Skin epidermis (tissue), 12 donors: ENCODE measurements around the gene LRRC74A.
A peak's percentile ranks its signal among the peaks of the same experiment; 100 is the strongest.
"Not testable (repeated sequence)": the region's sequence is repeated elsewhere in the genome, so short reads cannot be mapped to it uniquely, and the experiment has no call there.

Source experiments
- H3K27ac ChIP-seq, 21 experiments: fragments of 200-600 bp; sonication (generic) in 11 of 21; one replicate each; pipeline ENCODE4 v1.5.0; 2020; ENCODE audit warnings: mild to moderate bottlenecking in 3 of 21, inconsistent platforms in 2 of 21, moderate library complexity in 2 of 21
- H3K4me3 ChIP-seq, 7 experiments: fragments of 200-600 bp; sonication (generic) in 2 of 7; one replicate each; pipeline ENCODE4 v1.5.0; 2020; ENCODE audit warnings: inconsistent platforms in 2 of 7, mild to moderate bottlenecking in 2 of 7, moderate library complexity in 1 of 7

The LRRC74A gene

DNA sequence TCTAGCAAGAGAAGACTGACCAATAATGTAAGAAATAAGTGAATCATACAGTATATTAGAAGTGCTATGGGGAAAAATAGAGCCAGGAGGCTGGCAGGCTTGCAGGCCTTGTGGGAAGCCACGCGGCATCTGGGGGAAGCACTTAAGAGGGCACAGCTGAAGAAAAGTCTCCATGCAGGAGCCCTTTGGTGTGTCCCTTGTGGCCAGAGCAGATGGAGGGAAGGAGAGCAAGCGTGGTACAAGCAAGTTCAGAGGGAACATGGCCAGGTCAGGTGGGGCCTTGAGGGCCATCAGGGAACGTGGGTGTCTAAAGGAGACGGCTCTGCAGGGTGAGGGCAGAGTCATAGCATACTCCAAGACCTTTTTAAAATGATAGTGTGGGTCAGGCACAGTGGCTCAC, 51.7 kb downstream of the LRRC74A start:
- no peak overlapping the region for H3K4me3 ChIP-seq
- H3K27ac ChIP-seq, result no peak overlapping the region

DNA sequence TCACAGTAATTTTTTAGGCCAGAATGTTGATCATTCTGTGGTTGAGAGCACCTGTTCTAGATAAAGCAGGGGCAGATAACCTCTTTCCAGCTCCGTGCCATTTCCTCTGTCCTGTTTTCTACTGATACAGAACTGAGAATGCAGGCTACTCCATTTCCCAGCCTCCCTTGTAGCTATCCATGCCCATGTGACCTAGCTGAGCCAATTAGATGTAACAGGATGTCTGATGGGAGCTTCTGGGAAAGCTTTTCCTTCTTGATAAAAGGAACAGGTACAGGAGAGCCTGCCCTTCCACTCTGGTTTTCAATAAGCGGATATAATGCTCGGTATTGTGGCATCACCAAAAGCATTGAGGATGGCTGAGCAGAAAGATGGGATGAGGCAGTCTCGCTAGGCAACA, 54.2 kb downstream of the LRRC74A start:
- no peak overlapping the region for H3K27ac ChIP-seq
- no peak overlapping the region for H3K4me3 ChIP-seq

DNA sequence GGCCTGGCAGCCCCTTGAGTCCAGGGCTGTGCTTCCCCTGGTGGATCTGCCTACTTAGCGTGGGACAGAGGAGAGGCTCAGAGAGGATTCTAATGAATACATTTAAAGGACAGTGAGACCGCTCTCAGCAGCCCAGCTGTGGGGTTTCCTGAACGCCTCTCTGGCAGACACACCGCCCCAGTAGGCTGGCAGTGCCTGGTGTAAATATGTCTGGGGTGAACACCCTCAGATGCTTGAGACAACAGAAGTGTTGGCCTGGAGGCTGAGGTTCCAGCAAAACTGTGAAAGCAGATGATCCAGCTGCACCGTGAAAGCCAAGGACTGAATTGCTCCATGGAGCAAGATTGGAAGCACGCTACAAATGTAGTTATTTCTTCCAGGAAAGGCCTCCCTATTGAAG, 55.1 kb downstream of the LRRC74A start:
- no peak overlapping the region for H3K4me3 ChIP-seq
- H3K27ac ChIP-seq, result peak overlapping the region in 4 of 21 experiments; percentile 24 to 63 (median 52)

DNA sequence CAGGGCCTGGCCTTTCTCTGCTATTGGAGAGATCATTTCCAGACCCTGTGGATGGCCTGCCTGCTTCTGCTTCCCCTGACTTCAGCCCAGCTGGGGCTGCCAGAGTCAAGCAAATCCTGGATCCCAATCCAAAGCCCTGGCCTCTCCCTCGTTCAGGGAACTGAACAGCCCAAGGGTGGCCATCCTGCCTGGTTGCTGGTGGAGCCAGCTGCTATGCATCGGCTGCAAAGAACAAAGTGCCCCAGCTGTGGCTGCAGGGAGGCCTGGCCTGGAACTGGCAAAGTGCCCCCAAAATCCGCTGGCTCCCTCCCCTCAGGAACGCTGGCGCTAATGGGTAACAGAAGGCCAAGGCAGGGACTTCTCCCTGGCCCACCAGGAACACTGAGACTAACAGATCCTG, 56.4 kb downstream of the LRRC74A start:
- Histone ChIP-seq H3K27ac (peak overlapping the region in 3 of 21 experiments; percentile 7 to 63 (median 24)), H3K4me3 (no peak overlapping the region)

DNA sequence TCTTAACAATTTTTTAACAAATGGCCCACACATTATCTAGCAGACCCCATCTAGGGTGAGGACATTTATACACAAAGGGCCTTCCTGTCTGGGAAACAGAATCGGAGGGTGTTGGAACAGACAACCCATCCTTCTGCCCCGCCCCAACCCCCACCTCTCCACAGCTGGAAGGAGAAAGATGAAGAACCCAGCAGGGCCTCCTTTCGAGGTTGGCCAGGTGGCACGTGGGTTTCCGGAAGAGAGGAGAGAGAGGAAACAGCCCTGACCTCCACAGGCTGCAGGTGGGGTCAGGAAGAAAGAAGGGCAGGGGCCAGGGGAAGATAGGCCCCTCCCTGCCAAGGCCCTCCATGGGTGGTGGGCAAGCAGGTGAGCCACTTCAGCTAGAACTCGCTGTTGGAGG, 57.2 kb downstream of the LRRC74A start:
- Histone ChIP-seq H3K27ac (peak overlapping the region in 2 of 21 experiments; percentile 12 to 63), H3K4me3 (no peak overlapping the region)

DNA sequence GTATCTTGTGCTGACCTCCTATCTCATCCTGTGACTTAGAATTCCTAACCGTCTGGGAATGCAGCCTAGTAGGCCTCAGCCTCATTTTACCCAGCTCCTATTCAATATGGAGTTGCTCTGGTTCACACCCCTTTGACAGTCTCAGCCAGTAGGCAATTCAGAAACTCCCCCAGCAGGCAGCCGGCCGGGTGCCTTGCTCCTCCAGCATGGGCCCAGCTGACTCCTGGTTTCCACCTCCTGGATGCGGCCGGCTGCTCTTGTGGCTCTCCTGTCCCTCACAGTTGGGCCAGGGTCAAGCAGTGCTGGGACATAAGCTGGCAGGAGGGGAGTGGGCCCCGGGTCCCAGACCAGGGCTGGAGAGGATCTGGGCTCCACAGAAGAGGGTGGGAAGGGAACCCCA, 58.2 kb downstream of the LRRC74A start:
- H3K4me3 ChIP-seq, result no peak overlapping the region
- peak overlapping the region in 11 of 21 experiments; percentile 0 to 75 (median 31) for H3K27ac ChIP-seq

DNA sequence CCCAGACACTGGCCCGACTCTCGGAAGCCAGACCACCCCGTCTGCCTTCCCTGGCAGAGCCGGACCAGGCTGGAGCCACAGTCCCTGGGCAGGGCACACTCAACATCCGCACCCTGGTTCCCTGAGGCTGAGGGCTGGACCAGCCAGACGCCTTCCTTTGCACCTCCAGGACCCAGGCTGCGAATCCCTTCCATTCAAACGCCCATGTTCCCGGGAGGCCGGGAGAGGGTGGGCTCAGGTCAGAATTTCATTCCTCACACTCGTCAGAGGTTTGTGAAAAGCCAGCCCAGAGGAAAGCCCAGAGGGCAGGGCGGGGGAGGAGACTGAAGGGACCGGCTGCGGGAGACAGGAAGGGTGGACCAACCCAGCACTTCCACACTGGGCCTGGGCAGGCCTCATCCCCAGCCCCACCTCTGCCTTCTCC, 58.7 kb downstream of the LRRC74A start:
- no peak overlapping the region for H3K4me3 ChIP-seq
- H3K27ac ChIP-seq, result peak overlapping the region in 11 of 21 experiments; percentile 0 to 75 (median 31)

DNA sequence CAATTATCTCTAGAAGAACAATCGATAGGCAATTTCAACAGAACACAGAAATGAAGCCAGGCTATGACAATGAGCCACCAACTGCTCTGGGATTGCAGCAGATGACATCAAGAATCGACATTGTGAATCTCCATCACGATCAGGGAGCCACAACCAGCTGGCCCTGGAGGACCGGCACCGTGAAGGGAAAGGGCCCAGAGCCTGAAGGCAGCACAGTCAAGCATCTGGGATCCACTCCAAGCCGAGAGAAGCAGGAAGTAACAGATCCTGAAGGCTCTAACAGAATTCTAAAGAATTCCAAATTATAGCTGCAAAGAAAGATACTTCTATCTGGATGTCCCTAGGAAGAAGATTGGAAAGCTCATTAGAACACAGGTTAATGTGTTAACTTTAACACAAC, 61.0 kb downstream of the LRRC74A start:
- H3K27ac ChIP-seq, result no peak overlapping the region
- no peak overlapping the region for H3K4me3 ChIP-seq

DNA sequence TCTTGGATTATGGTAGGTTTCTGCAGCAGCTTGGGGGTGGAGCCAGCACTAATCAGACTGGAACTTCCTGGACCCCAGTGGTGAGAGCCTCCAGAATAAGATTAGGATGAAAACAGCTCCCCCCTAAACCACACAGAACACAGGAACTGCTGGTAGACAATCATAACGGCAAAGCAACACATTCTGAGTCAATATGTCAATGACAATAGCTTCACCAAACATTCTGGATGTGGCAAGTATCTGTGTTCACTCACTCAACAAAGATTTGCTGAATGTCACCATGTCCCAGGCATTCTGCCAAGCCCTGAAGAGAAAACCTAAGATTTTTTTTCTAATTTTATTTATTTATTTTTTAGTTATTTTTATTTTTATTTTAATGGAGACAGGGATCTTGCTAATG, 65.2 kb downstream of the LRRC74A start:
- no peak overlapping the region for H3K27ac ChIP-seq
- H3K4me3 ChIP-seq, result no peak overlapping the region

DNA sequence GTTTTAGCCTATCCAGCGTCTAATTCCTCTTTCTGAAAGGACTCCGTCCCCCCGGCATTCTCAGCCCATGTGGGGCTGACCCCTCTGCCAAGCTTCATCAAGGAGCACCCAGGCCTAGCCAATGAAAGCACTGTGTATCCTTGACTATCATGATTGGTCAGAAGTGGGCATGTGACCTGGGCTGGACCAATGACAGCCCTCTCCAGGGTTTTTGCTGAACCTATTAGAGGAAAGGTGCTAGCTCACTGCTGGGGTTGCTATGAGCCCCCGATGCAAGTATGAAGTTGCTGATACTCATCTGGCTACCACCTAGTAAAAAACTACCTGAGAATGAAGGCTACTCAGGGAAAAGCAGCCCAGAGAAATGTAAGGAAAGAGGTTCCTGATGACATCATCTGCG, 68.1 kb downstream of the LRRC74A start:
- Histone ChIP-seq H3K27ac (no peak overlapping the region), H3K4me3 (no peak overlapping the region)

DNA sequence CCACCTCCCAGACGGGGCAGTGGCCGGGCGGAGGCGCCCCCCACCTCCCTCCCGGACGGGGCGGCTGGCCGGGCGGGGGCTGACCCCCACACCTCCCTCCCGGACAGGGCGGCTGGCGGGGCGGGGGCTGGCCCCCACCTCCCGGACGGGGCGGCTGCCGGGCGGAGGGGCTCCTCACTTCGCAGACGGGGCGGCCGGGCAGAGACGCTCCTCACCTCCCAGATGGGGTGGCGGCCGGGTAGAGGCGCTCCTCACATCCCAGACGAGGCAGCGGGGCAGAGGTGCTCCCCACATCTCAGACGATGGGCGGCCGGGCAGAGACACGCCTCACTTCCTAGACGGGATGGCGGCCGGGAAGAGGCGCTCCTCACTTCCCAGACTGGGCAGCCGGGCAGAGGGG, 71.8 kb downstream of the LRRC74A start:
- not testable (repeated sequence) for H3K27ac ChIP-seq, H3K4me3 ChIP-seq

DNA sequence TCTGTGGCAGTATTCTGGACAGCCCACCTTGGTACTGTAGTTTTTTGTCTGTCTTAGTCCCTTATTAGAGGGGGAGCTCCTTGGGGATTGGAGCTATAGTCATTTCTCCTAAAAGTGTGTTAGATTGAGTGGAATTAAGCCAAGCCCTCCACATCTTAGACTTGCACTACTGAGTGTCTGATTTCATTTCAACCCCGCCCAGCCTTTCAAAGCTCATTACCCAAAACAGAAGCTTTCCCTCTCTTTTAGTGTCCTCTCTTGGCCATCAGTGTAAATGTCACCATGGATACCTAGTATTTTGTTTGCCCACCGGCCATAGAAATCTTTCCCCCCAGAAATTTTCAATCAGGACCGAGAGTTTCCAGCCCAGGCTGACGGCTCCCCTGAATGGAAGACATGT, 74.5 kb downstream of the LRRC74A start:
- H3K4me3 ChIP-seq, result no peak overlapping the region
- peak overlapping the region in 13 of 21 experiments; percentile 2 to 90 (median 50) for H3K27ac ChIP-seq

DNA sequence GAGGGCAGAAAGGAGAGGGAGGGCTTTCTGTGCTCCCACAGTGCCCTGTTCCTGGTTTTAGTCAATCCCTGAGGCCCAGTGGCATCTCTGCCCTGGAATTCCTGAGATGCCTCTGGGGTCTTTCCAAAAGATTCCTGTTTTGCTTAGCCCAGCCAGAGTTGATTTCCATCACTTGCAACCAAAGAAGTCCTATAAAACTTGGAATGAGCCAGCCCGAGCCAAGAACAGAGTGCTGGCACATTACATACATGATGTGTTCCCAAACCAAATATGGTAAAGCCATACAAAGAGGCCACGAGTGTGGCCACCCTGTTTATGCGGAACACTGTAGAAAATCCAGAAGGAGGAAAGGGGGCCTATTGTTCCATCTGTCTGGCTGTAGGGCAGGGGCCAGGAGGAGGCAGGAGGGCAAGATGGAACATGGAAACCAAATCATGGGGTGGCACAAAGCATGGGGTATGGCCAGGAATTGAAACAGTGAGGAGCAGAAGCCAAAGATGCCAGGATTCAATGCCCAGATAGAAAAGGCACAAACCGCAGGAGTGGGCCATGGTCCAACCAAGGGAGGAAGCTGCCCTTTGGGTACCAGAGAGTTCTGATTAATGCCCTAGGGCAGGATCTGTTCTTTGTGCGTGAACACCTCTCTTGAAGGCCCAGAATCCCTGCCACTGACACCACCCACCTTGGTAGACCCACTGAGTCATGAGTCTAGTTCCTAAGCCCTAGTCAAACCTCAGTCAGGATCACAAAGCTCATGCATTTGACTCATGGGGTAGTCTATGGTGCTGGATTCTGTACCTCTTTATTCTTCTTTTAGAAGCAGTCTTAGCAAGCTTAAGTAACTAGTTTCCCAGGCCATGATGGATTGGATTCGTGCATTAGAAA, 75.2 kb downstream of the LRRC74A start:
- peak overlapping the region in 14 of 21 experiments; percentile 21 to 92 (median 53) for H3K27ac ChIP-seq
- H3K4me3 ChIP-seq, result no peak overlapping the region

DNA sequence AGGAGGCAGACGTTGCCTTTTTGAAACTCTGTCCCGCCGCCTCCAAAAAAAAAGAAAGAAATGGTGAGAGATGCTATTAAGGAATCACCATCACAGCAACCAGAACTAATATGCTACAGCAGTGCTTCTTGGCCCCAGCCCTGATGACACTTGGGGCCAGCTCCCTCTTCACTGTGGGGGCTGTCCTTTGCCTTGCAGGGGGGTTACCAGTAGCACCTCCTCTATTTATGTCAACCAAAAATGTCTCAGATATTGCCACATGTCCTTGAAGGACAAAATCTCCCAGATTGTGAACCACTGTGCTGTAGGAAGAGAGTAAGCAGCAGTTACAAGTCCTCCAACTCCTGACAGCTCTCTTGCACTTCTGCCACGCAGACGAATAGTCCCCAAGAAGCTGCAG, 76.4 kb downstream of the LRRC74A start:
- peak overlapping the region in 12 of 21 experiments; percentile 2 to 92 (median 62) for H3K27ac ChIP-seq

DNA sequence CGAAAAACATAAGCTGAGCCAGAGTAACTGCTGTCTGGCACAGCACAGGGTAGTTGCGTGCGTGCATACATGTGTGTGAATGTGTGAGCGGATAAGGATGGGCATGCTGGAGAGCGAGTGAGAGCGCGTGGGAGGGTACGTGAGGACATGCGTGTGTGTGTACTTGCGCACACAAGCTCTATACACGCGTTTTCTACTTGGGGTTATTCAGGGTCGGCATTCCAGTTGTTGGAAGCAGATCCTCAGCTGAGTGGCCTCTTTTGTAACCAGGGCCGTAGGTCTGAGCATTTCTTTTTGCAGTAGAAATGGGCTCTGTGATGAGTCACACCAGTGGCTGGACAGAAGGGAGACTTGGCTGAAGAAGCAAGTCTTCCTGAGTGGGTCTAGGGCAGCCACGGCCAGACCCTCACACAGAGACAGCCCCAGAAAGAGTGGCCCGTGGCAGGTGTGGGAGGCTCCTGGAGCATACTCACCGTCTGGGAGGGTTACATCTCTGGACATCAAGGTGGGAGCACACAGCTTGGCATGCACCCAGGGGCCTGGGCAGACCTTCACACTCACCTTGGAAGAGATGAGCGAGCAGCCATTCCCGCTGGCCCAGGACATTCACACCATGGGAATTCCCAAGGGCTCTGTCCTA, 78.0 kb downstream of the LRRC74A start:
- Histone ChIP-seq H3K4me3 (no peak overlapping the region), H3K27ac (peak overlapping the region in 20 of 21 experiments; percentile 37 to 92 (median 73))

More for the DNA sequence above, 76.4 kb downstream of the LRRC74A start:
- no peak overlapping the region for H3K4me3 ChIP-seq

DNA sequence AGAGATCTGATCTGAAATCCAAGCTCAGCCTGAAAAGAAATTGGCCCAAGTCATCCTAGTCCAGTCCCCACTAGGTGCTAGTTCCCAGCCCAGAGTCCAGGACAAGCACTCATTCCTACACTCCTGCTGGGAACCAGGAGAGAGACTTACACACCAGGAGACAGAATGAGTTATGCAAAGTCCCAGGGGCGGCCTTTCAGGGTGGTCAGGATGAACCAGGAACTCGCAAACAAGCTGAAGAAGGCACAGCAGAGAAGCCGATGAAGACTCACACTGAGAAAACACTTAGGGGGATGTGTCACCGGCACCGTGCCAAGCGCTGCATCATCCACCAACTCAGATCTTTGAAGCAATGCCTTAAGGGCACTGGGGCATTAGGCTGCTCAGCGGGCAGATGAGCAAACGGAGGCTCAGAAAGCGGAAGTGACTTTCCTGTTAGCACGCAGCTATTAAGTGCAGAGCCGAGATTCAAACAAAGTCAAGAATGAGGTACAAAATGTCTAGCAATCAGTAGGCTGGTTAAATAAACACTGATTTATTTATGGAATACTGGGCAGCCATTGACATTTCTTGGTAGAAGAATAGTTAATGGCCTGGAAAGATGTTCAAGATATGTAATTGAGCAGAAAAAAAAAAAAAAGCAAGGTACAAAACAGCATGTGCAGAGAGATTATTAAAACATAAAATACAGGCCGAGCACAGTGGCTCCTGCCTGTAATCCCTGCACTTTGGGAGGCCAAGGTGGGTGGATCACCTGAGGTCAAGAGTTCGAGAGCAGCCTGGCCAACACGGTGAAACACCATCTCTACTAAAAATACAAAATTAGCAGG, 78.7 kb downstream of the LRRC74A start:
- Histone ChIP-seq H3K4me3 (no peak overlapping the region), H3K27ac (peak overlapping the region in 20 of 21 experiments; percentile 37 to 92 (median 73))

DNA sequence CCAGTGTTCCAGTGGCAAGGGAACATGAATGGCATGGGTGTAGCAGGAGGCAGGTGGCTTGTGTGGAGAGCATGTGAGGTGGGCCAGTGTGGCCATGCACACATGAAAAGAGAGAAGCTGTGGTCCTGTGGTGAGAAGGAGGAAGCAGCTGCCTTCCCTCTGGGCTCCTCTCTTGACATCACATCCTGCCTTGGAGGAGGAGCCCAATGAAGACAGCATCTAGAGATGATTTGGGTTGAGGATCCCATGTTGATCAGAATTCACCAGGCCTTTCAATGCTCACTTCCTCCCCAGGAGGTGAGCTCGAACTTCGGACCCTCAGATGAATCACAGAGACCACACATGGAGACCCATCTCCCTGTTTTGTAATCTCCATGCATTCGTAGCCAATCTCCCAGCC, 82.6 kb downstream of the LRRC74A start:
- Histone ChIP-seq H3K27ac (peak overlapping the region in 12 of 21 experiments; percentile 6 to 65 (median 34)), H3K4me3 (no peak overlapping the region)

DNA sequence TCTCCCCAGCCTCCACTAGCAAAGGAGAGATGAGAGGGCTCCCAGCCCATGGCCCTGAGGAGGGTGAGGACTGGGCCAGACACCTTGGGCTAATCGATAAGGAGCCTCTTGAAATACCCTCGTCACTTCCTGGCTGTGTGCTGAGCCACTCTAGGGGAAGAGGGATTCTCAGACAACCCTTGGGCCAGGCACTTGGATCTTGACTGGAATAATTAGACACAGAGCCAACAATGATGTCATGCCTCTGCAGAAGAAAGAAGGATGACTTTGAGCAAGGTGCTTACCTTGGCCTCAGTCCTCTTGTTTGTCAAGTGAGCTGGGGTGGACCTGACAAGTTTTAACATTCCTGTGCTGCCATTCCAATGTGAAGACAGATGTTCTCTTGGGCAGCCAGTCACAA, 83.1 kb downstream of the LRRC74A start:
- Histone ChIP-seq H3K4me3 (no peak overlapping the region), H3K27ac (peak overlapping the region in 12 of 21 experiments; percentile 6 to 65 (median 34))

DNA sequence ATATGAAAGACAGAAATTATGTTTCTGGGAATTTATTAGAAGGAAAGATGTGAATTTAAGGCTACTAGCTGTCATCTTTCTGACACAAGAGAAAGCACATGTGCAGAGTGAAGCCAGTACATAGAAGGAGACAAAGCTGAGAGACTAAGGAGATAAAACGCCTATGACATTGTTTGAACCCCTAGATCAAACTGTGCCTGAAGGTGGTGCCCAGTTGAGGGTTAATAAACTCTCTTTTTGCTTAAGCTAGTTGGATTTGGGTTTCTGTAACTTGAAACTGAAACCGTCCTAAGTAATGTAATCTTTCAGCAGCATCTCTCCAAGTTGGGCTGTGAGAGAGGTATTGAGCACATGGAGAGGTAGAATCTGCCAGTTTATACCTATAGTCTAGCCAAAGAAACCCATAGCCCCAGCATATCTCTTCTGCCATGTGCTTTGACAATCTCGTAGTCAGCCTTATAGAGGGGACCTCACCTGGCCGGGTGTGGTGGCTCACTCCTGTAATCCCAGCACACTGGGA, 84.2 kb downstream of the LRRC74A start:
- H3K27ac ChIP-seq, result no peak overlapping the region

DNA sequence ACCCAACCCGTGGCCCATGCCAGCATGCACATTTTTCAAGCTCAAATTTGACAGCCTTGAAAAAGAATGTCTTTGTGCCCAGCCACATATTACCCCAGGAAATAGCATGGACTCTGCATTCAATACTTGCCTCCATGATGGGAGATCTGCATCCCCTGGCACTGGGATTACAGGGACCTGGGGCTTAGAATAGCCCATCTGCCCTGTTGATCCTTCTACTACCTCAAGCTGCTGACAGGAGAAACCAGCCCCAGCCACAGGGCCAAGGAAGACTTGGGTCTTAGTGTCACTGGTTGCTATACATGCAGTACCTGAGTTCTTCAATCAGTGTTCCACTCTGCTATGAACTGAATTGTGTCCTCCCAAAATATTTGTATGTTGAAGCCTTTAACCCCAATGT, 85.3 kb downstream of the LRRC74A start:
- H3K27ac ChIP-seq, result peak overlapping the region in 1 of 21 experiments; percentile 22
- H3K4me3 ChIP-seq, result no peak overlapping the region

More for the DNA sequence above, 84.2 kb downstream of the LRRC74A start:
- no peak overlapping the region for H3K4me3 ChIP-seq
